GM18907 (cell line): Measurements from ENCODE around the gene CACNA2D4.
"Not testable (repeated sequence)": the region's sequence is repeated elsewhere in the genome, so short reads cannot be mapped to it uniquely, and the experiment has no call there.

Experiments
- ATAC-seq: cut with Tn5 transposase; IDR thresholded peaks from one replicate; pipeline ENCODE4 v1.9.1; 2021; ENCODE audit warnings: mild to moderate bottlenecking, moderate library complexity; ENCODE audit not compliant: unreplicated experiment

Gene CACNA2D4

GRCh38 chr12:1820191-1820895, 98.1 kb downstream of the CACNA2D4 start, which contains the start of gene LRTM2:
LRTM2 (plus strand) TSS chr12:1820565; CDS start chr12:1828149, 7,584 bp downstream.
- ATAC-seq = no peak

DNA sequence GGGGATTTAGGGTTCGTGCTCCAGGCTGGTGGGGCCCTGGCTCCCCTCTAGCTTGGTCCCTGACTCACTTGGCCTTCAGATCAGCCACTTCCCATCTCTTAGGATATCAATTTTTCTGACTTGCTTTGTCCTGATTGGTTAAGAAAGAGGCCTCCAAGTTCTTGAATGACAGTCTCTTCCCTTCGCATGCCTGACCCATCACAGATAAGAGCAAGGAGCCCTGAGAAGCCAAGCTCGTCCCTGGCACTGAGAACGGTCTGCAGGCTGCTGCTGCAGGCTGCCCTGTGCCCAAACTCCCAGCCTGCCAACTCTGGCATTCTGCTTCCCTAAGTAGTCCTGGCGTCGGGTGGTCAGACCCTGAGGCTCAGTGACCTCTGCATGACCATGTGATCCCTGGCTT, 98.9 kb downstream of the CACNA2D4 start:
- no peak for ATAC-seq

DNA sequence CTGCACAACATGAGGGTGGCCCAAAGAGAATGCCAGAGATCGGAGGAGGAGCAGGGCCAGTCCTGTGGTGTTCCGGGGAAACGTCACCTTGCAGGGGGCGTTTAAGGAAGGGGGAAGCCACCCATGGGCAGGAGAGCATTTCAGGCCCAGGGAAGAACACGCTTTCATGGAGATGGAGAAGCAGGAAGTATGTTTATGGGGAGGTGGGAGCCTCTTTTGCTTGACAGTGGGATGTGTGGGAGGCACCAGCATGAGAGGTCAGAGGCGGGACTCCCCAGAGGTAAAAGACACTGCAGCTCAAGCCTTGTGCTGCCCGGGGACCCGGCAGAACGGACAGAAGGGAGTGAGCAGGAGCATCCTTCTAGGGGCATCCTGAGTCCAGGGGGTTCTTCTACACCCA, 99.4 kb downstream of the CACNA2D4 start:
- no peak for ATAC-seq

- ATAC-seq = not testable (repeated sequence)
Observed at GRCh38 chr12:1817928-1818327, 100.5 kb downstream of the CACNA2D4 start.

DNA sequence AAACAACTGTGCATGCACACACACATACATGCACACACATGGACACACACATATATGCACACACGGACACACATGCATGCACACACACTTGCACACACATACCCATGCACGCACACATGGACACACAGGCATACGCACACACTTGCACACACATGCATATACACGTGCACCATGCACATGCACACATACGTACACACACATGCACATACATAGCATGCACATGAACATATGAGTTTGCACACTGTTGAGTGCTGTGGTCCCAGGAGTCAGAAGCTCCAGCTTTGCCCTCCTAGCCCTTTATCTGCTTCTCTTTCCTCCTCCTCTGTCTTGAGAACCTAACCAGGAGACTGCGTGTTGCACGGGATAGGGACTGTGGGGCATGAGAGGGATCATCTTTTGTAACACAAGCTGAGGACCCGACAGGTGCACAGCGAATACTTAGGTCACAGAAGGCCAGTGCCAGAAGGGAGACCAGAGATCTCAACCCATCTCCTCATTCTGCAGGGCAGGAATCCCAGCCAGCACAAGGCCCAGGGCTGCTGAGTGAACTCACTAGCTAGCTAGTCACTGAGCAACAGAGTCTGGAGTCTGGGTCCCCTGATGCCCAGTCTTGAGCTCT, 101.6 kb downstream of the CACNA2D4 start:
- no peak for ATAC-seq

- ATAC-seq = no peak
Observed at GRCh38 chr12:1815814-1816729, 102.4 kb downstream of the CACNA2D4 start.

GRCh38 chr12:1815108-1815507, 103.3 kb downstream of the CACNA2D4 start:
- no peak for ATAC-seq

DNA sequence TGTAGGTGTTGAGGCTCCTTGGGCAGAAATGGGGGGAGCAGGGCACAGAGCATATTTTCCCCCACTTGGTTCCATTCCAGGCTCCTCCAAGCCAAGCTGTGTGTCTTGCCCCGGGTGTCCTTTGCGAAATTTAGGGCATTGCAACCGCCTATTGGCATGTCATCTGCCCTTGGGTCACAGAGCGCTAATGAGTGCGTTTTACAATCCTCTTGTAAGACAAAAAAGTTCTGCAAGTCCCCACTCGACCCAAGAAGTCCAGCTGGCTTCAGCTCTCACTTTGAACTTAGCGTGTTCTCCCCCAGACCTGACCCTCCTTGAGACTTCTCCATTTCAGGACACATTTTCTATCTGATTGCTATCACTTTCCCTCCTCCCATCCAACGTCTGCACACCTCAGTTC, 104.2 kb downstream of the CACNA2D4 start:
- ATAC-seq = no peak

GRCh38 chr12:1812650-1813302, 105.7 kb downstream of the CACNA2D4 start:
- no peak for ATAC-seq

- ATAC-seq = no peak
Observed at GRCh38 chr12:1811948-1812291, 106.5 kb downstream of the CACNA2D4 start.

- ATAC-seq = no peak
Observed at GRCh38 chr12:1811281-1811947, 107.0 kb downstream of the CACNA2D4 start.

DNA sequence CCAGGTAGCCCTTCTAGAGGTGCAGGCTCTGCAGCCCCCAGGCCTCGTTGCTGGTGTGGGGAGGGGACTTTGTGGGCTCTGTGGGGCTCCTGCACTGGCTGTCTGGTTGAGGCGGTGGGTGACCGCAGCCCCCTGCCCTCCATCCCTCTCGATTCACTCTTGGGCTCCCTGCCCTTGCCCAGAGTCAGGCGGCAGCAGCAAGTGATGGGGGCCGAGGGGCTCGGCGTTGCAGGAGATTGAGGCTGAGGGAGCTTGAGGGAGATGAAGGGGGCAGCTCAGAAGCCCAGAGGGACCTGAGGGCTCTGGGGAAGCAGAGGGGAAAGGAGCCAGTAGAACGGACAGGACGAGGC, 107.5 kb downstream of the CACNA2D4 start:
- ATAC-seq = no peak

GRCh38 chr12:1810201-1810930, 108.1 kb downstream of the CACNA2D4 start:
- ATAC-seq = no peak

GRCh38 chr12:1809591-1810190, 108.8 kb downstream of the CACNA2D4 start:
- no peak for ATAC-seq

- no peak for ATAC-seq
Observed at GRCh38 chr12:1808798-1809480, 109.5 kb downstream of the CACNA2D4 start.

DNA sequence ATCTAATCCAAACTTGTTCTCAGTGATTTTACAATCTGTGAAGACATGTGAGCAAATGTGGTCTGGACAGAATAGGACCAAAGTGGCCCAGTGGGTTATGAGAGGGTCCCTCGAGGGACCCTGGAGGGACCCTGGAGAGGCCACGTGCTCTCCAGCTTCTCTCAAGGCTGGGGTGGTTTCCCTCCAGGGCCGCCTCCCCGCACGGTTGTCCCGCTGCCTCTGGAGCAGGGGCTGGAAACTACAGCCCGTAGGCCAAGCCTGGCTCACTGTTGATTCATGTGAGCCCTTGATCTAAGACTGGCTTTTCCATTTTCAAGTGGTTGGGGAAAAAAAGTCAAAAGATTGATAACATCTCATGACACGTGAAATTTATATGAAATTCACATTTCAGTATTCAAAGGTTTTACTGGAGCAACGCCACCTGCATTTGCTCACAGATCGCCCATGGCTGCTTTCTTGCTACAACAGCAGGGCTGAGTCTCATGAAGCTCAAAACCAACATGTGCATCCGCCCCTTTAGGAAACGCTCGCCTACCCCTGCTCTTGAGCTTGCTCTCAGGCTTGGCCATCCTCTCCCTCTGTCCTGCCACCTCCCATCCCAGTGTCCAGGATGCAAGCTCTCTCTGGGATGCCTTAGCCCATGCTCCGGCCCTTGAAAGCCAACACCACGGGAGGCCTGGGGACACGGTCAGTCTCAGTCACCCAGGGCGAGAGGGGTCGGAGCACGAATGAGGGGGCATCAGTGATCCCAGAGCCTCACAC, 110.2 kb downstream of the CACNA2D4 start:
- no peak for ATAC-seq

- no peak for ATAC-seq
Observed at GRCh38 chr12:1807087-1807860, 111.2 kb downstream of the CACNA2D4 start.
